GM19025 (cell line): Measurements from ENCODE around the gene FYN.
"Not testable (repeated sequence)": the region's sequence is repeated elsewhere in the genome, so short reads cannot be mapped to it uniquely, and the experiment has no call there.

ENCODE experiments used
- ATAC-seq: cut with Tn5 transposase; IDR thresholded peaks from one replicate; pipeline ENCODE4 v1.9.1; 2021; ENCODE audit warnings: mild to moderate bottlenecking, low read depth, moderate library complexity; ENCODE audit not compliant: unreplicated experiment

Gene FYN

GRCh38 chr6:111873178-111874024, at the start of gene FYN:
FYN (minus strand) TSS chr6:111873452; CDS start chr6:111720051, 153,401 bp downstream.
- ATAC-seq, result peak; percentile 99

GRCh38 chr6:111922454-111923297, 49.4 kb upstream of the FYN start:
- no peak for ATAC-seq

- no peak for ATAC-seq
Observed at GRCh38 chr6:111921103-111921502, 47.9 kb upstream of the FYN start.

GRCh38 chr6:111920578-111920977, 47.3 kb upstream of the FYN start:
- no peak for ATAC-seq

GRCh38 chr6:111918825-111919224, 45.6 kb upstream of the FYN start:
- ATAC-seq, result no peak

- ATAC-seq, result no peak
Observed at GRCh38 chr6:111916747-111917146, 43.5 kb upstream of the FYN start.

- ATAC-seq, result no peak
Observed at GRCh38 chr6:111914617-111915016, 41.4 kb upstream of the FYN start.

GRCh38 chr6:111912904-111913303, 39.7 kb upstream of the FYN start:
- no peak for ATAC-seq

GRCh38 chr6:111911428-111911827, 38.2 kb upstream of the FYN start:
- no peak for ATAC-seq

- ATAC-seq, result no peak
Observed at GRCh38 chr6:111909238-111909637, 36.0 kb upstream of the FYN start.

- ATAC-seq, result not testable (repeated sequence)
Observed at GRCh38 chr6:111908365-111908764, 35.1 kb upstream of the FYN start.

- no peak for ATAC-seq
Observed at GRCh38 chr6:111900735-111901134, 27.5 kb upstream of the FYN start.

- ATAC-seq, result no peak
Observed at GRCh38 chr6:111899531-111899930, 26.3 kb upstream of the FYN start.

- no peak for ATAC-seq
Observed at GRCh38 chr6:111898452-111898851, 25.2 kb upstream of the FYN start.

- no peak for ATAC-seq
Observed at GRCh38 chr6:111894951-111895350, 21.7 kb upstream of the FYN start.

GRCh38 chr6:111894272-111894671, 21.0 kb upstream of the FYN start:
- ATAC-seq, result no peak

GRCh38 chr6:111892431-111892830, 19.2 kb upstream of the FYN start:
- no peak for ATAC-seq

- ATAC-seq, result no peak
Observed at GRCh38 chr6:111890988-111891387, 17.7 kb upstream of the FYN start.

- no peak for ATAC-seq
Observed at GRCh38 chr6:111888928-111889695, 15.9 kb upstream of the FYN start.

- ATAC-seq, result not testable (repeated sequence)
Observed at GRCh38 chr6:111886793-111887192, 13.5 kb upstream of the FYN start.
